ENCODE measurements around the gene CAMK2D. TPM values are rescaled to one million over a fixed set of nuclear protein-coding genes. Genes with fewer than 3 reads are reported as not detected.
A peak's percentile ranks its signal among the peaks of the same experiment; 100 is the strongest.

The CAMK2D gene
- total RNA-seq, 1 donor from 2014 or later, result 31.7 TPM

DNA sequence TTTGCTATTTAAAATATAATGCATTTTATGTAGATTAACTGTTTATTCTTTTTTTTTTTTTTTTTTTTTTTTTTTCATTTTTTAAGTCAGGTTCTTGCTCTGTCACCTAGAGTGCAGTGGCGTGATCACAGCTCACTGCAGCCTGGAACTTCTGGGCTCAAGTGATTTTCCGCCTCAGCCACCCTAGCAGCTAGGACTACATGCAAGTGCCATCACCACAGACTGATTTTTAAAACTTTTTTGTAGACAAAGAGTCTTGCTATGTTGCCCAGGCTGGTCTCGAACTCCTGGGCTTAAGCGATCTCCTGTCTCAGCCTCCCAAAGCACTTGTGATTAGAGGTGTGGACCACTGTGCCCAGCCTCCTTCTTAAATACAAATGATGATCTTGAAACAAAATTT is 159.9 kb downstream of the CAMK2D start:
- Mint-ChIP-seq H3K27ac (no peak overlapping the region), H3K4me3 (no peak overlapping the region), H3K4me1 (no peaks in the 10 kb centered on the region), H3K36me3 (peaks cover 20% of the 10 kb centered on the region), H3K27me3 (ENCODE audit: low read depth) (no peaks in the 10 kb centered on the region), H3K9me3 (peaks cover 14% of the 10 kb centered on the region)
- TF ChIP-seq, protein P1, sequence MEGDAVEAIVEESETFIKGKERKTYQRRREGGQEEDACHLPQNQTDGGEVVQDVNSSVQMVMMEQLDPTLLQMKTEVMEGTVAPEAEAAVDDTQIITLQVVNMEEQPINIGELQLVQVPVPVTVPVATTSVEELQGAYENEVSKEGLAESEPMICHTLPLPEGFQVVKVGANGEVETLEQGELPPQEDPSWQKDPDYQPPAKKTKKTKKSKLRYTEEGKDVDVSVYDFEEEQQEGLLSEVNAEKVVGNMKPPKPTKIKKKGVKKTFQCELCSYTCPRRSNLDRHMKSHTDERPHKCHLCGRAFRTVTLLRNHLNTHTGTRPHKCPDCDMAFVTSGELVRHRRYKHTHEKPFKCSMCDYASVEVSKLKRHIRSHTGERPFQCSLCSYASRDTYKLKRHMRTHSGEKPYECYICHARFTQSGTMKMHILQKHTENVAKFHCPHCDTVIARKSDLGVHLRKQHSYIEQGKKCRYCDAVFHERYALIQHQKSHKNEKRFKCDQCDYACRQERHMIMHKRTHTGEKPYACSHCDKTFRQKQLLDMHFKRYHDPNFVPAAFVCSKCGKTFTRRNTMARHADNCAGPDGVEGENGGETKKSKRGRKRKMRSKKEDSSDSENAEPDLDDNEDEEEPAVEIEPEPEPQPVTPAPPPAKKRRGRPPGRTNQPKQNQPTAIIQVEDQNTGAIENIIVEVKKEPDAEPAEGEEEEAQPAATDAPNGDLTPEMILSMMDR (IDR thresholded peaks at IDR 0.05; ENCODE audit: unreplicated experiment), result no peak
- no peak for DNase-seq (ENCODE audit: low spot score in 2 of 2, unreplicated experiment in 2 of 2)

DNA sequence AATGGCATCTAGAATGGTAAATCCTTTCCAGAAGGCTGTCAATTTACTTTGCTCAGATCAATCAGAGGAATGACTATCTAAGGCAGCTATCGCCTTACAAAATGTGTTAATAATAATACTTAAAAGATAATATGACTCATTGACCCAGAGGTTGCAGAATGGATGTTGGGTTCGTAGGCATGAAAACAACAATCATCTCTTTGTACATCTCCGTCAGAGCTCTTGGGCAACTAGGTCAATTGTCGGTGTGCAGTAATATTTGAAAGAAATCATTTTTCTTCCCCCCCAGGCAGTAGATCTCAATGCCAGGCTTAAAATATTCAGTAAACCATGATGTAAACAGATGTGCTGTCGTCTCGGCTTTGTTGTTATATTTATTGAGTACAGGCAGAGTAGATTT is 165.1 kb downstream of the CAMK2D start:
- Mint-ChIP-seq H3K4me1 (peaks cover 6% of the 10 kb centered on the region), H3K27ac (no peak overlapping the region), H3K27me3 (ENCODE audit: low read depth) (no peaks in the 10 kb centered on the region), H3K4me3 (no peak overlapping the region), H3K36me3 (peaks cover 13% of the 10 kb centered on the region), H3K9me3 (peaks cover 15% of the 10 kb centered on the region)
- no peak for DNase-seq (ENCODE audit: low spot score in 2 of 2, unreplicated experiment in 2 of 2)
- TF ChIP-seq, protein P1 (IDR thresholded peaks at IDR 0.05; ENCODE audit: unreplicated experiment), result no peak

DNA sequence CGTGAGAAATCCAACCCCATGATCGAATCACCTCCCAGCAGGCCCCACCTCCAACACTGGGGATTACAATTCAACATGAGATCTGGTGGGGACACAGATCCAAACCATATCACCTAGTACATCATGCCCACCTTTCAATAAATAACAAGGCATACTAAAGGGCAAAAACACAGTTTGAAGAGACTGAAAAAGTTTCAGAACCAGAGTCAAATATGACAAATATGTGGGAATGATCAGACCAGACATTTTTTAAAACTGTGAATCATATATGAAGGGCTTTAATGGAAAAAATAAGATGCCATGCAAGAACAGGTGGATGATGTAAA is 167.3 kb downstream of the CAMK2D start:
- peaks cover 13% of the 10 kb centered on the region for H3K36me3 Mint-ChIP-seq
- H3K9me3 Mint-ChIP-seq, result peaks cover 19% of the 10 kb centered on the region
- TF ChIP-seq, protein P1 (IDR thresholded peaks at IDR 0.05; ENCODE audit: unreplicated experiment), result no peak
- no peak overlapping the region for H3K4me3 Mint-ChIP-seq
- H3K27ac Mint-ChIP-seq, result no peak overlapping the region
- no peak for DNase-seq (ENCODE audit: low spot score in 2 of 2, unreplicated experiment in 2 of 2)
- no peaks in the 10 kb centered on the region for H3K27me3 Mint-ChIP-seq (ENCODE audit: low read depth)
- H3K4me1 Mint-ChIP-seq, result peaks cover 6% of the 10 kb centered on the region

DNA sequence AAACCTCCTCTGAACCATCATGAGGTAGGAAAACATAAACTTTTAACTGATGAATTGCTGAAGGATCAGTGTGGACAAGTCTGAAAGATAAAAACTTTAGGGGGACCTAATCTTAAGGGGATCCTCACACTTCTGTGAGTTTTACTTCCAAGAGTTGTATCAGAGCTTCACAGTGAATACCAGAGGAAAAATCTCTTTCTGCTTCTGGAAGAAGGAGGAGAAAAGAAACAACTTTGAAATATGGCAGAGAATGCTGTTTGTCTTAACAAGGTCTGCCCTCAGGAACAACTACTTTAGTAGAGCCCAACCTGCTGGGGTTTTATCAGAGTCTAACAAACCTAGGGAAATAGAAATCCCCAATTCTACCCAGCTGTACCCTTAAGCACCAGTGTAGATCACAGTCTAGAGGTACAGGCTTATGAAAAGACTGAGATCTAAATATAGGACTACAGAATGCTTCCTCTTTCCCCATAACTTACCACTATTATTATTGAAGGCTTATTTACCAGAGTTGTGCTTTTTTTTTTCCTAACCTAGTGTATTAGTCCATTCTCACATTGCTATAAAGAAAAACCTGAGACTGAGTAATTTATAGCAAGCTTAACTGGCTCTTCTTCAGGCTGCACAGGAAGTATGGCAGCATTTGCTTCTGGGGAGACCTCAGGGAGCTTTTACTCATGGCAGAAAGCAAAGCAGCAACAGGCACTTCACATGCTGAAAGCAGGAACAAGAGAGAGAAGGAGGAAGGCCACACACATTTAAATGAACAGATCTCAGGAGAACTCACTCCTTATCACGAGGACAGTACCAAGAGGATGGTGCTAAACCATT is 167.9 kb downstream of the CAMK2D start:
- Mint-ChIP-seq H3K27ac (no peak overlapping the region), H3K4me3 (no peak overlapping the region), H3K27me3 (ENCODE audit: low read depth) (no peaks in the 10 kb centered on the region), H3K9me3 (peaks cover 23% of the 10 kb centered on the region), H3K4me1 (peaks cover 6% of the 10 kb centered on the region), H3K36me3 (peaks cover 13% of the 10 kb centered on the region)
- TF ChIP-seq, protein P1 (IDR thresholded peaks at IDR 0.05; ENCODE audit: unreplicated experiment), result no peak
- no peak for DNase-seq (ENCODE audit: low spot score in 2 of 2, unreplicated experiment in 2 of 2)

DNA sequence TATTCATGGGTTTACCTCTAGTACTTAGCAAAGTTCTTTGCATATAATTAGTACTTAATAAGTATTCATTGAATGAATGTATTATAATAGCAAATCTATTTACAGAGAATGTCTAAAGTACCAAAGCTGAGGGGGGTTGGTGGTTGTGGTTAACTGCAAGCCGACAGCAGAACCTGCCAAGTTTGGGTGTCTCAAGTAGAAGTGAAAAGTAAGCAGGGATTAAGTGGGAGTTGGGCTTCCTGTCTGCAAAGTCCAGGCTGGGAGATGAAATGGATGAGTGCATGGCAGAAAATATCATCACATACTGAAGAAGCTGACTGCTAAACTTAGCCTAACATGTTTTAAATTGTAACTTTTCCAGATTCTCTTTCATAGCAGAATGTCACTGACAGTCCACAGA is 169.6 kb downstream of the CAMK2D start:
- peaks cover 9% of the 10 kb centered on the region for H3K36me3 Mint-ChIP-seq
- H3K27ac Mint-ChIP-seq, result peak overlapping the region; percentile 75
- peaks cover 23% of the 10 kb centered on the region for H3K9me3 Mint-ChIP-seq
- H3K27me3 Mint-ChIP-seq (ENCODE audit: low read depth), result no peaks in the 10 kb centered on the region
- H3K4me3 Mint-ChIP-seq, result no peak overlapping the region
- TF ChIP-seq, protein P1 (IDR thresholded peaks at IDR 0.05; ENCODE audit: unreplicated experiment), result no peak
- peaks cover 17% of the 10 kb centered on the region for H3K4me1 Mint-ChIP-seq
- DNase-seq (ENCODE audit: low spot score in 2 of 2, unreplicated experiment in 2 of 2), result no peak

Measured in mesothelial cell of epicardium (in vitro differentiated cells).